NB4 (cell line): ENCODE measurements around the gene ZDHHC11.

ENCODE experiments used
- MAX ChIP-seq: IDR thresholded peaks from 2 replicates; pipeline ENCODE4 v1.6.1; 2011; ENCODE audit warnings: low read depth, low read length
- TF ChIP-seq, protein P1 (sequence below): IDR thresholded peaks from one replicate; pipeline ENCODE4 v1.5.1; 2012; ENCODE audit warnings: low read depth, low read length

- TF ChIP-seq, protein P1, sequence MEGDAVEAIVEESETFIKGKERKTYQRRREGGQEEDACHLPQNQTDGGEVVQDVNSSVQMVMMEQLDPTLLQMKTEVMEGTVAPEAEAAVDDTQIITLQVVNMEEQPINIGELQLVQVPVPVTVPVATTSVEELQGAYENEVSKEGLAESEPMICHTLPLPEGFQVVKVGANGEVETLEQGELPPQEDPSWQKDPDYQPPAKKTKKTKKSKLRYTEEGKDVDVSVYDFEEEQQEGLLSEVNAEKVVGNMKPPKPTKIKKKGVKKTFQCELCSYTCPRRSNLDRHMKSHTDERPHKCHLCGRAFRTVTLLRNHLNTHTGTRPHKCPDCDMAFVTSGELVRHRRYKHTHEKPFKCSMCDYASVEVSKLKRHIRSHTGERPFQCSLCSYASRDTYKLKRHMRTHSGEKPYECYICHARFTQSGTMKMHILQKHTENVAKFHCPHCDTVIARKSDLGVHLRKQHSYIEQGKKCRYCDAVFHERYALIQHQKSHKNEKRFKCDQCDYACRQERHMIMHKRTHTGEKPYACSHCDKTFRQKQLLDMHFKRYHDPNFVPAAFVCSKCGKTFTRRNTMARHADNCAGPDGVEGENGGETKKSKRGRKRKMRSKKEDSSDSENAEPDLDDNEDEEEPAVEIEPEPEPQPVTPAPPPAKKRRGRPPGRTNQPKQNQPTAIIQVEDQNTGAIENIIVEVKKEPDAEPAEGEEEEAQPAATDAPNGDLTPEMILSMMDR: no peak
- no peak for TF ChIP-seq MAX
Measured at GRCh38 chr5:882253-883183, 31.7 kb upstream of the ZDHHC11 start.
